Adrenal gland (tissue), 12 donors: ENCODE measurements around the gene SATB1. TPM values are rescaled to one million over a fixed set of nuclear protein-coding genes. Genes with fewer than 3 reads are reported as not detected.

Source experiments
- DNase-seq, 7 donors: peaks; one replicate each; pipeline ENCODE4 v3.0.0-alpha.2; 2019 to 2020
- H3K27ac ChIP-seq, 5 donors: fragments of 200-600 bp; sonication (generic) in 4 of 5; 1 replicate in 3 of 5; 2 replicates in 2 of 5; pipeline versions ENCODE4 v1.5.1 to v1.8.0; 2016 to 2020; ENCODE audit warnings: mild to moderate bottlenecking in 1 of 5
- H3K27me3 ChIP-seq: fragments of 200-600 bp; 2 replicates; pipeline ENCODE4 v1.8.0; 2021
- H3K36me3 ChIP-seq, 2 donors: fragments of 200-600 bp; replicated peaks in 1 of 2; 1 replicate in 1 of 2; 2 replicates in 1 of 2; pipeline versions ENCODE4 v1.5.1 to v1.8.0; 2018 to 2022
- H3K4me1 ChIP-seq, 2 donors: fragments of 200-600 bp; replicated peaks in 1 of 2; 1 replicate in 1 of 2; 2 replicates in 1 of 2; pipeline versions ENCODE4 v1.5.1 to v1.8.0; 2018 to 2021
- H3K4me3 ChIP-seq, 4 donors: fragments of 200-600 bp; sonication (generic) in 3 of 4; one replicate each; pipeline ENCODE4 v1.5.1; 2016 to 2018
- H3K9me3 ChIP-seq, 3 donors: fragments of 200-600 bp; sonication (generic) in 1 of 3; replicated peaks in 1 of 3; 1 replicate in 2 of 3; 2 replicates in 1 of 3; pipeline versions ENCODE4 v1.5.1 to v1.8.0; 2016 to 2021
- POLR2A ChIP-seq, 2 donors: fragments of 450-650 bp; IDR thresholded peaks; one replicate each; pipeline ENCODE4 v1.6.1; 2017; ENCODE audit warnings: antibody characterized with exemption in 2 of 2, mild to moderate bottlenecking in 2 of 2, moderate library complexity in 1 of 2
- WGBS, 4 donors: extraction: QIAGEN DNeasy Blood & Tissue Kit in 2 of 4; methylation state at CpG; one replicate each; pipeline versions ENCODE4 v1.1.5 to v1.1.7; 2013 to 2017; 5-methylcytosine and 5-hydroxymethylcytosine counted together
- intact Hi-C, 2 donors: fragments of 100-400 bp; cut with DNase I; formaldehyde crosslinking; loops; one replicate each; pipeline versions ENCODE4 v1.14.1 to v1.15.0; 2022 to 2023
- polyA plus RNA-seq, 3 donors: library from polyadenylated mRNA; stranded (reverse); fragments of 200-250 nt in 2 of 3; fragments of 350-450 nt in 1 of 3; fragmentation: Illumina TruSeq in 1 of 3; extraction: RNeasy Lipid Tissue Mini Kit (QIAGEN cat#74804) in 1 of 3; gene quantifications; one replicate each; pipeline ENCODE4 v1.2.3, GENCODE V29; 2013 to 2014
- total RNA-seq, 9 donors: library from RNA; depleted of rRNA in 4 of 9; stranded (reverse); fragments of >200 nt in 4 of 9; fragments of 120-200 nt in 1 of 9; fragmentation: NEBNext Ultra II Directional in 1 of 9; extraction: Animal tissue kit (Norgen Biotek cat#: 25700) in 1 of 9; gene quantifications; one replicate each; pipeline versions ENCODE4 v1.1.0 to v1.2.4, GENCODE V29; 2013 to 2023
- TF ChIP-seq, protein P1 (sequence below), 6 experiments: fragments of 450-650 bp in 4 of 6; fragments of 200-600 bp in 2 of 6; sonication (generic) in 1 of 6; IDR thresholded peaks; 1 replicate in 5 of 6; 2 replicates in 1 of 6; pipeline versions ENCODE4 v1.5.1 to v1.8.0; 2016 to 2021; ENCODE audit warnings: antibody characterized with exemption in 6 of 6, mild to moderate bottlenecking in 2 of 6, moderate library complexity in 1 of 6
- donor health status: healthy with polysubstance abuse.
- donor health status: Bipolar disorder and iron deficiency.
- donor health status: DM: yes; HTN: yes; CAD: no.
- donor health status: DM: no; HTN: no; CAD: no.
- donor health status: DM: no; HTN: no; CAD: no.
- donor health status: DM: yes; HTN: yes; CAD: no.

The SATB1 gene
- total and polyA plus RNA-seq, 12 donors: 9.1 to 31.5 (median 12.9) TPM

DNA sequence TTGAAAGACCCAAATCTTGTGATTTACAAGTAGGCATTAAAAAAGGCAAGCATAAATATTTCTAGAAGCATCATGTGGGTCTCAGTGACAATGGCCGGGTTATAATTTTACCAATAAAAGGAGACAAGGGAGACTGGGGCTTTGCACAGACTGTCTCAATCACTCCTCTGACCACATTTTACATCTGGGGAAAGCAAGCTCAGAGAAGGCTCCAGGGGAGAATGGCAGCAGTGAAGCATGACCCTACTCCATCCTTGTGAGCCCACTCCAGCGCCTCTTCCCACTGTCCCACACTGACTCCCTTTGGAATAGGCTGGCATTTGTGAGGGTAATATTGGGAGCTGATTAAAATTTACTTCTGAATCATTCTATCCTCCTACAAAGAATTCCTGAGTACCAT is 61.8 kb downstream of the SATB1 start:
- TF ChIP-seq POLR2A (IDR thresholded peaks at IDR 0.05): no peak
- TF ChIP-seq, protein P1, sequence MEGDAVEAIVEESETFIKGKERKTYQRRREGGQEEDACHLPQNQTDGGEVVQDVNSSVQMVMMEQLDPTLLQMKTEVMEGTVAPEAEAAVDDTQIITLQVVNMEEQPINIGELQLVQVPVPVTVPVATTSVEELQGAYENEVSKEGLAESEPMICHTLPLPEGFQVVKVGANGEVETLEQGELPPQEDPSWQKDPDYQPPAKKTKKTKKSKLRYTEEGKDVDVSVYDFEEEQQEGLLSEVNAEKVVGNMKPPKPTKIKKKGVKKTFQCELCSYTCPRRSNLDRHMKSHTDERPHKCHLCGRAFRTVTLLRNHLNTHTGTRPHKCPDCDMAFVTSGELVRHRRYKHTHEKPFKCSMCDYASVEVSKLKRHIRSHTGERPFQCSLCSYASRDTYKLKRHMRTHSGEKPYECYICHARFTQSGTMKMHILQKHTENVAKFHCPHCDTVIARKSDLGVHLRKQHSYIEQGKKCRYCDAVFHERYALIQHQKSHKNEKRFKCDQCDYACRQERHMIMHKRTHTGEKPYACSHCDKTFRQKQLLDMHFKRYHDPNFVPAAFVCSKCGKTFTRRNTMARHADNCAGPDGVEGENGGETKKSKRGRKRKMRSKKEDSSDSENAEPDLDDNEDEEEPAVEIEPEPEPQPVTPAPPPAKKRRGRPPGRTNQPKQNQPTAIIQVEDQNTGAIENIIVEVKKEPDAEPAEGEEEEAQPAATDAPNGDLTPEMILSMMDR (IDR thresholded peaks at IDR 0.05): no peak
- 89 to 100% (median 96%) methylated on average over 2 of the region's 2 CpGs for WGBS, 4 donors
- intact Hi-C loops: no loop called here
- DNase-seq: no peak
- no peaks in the 10 kb centered on the region for H3K4me1 ChIP-seq
- H3K4me3 ChIP-seq: no peak overlapping the region
- no peaks in the 10 kb centered on the region for H3K36me3 ChIP-seq
- H3K27ac ChIP-seq: no peak overlapping the region
- no peaks in the 10 kb centered on the region for H3K27me3 ChIP-seq
- no peaks in the 10 kb centered on the region for H3K9me3 ChIP-seq

DNA sequence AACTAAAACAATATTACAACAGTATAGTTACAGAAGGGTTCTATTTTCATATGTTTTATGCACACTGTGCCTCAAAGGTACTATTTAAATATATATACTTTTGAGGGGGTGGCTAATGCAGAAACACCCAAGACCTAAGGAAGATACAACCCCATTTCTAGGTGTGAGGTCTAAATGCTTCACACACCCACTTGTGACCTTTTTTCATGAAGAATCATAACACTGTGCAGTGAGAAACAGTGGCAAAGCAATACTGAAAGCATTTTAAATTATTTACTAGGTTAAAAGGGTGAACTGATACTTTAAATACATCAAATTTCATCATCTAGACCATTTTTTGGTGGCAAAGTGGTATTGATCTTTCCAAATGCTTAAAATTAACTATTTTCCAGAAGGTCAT is 67.4 kb downstream of the SATB1 start:
- TF ChIP-seq, protein P1 (IDR thresholded peaks at IDR 0.05): no peak
- TF ChIP-seq POLR2A (IDR thresholded peaks at IDR 0.05): no peak
- H3K4me1 ChIP-seq: peaks cover 0 to 7% of the 10 kb centered on the region in 2 donors
- no peaks in the 10 kb centered on the region for H3K36me3 ChIP-seq
- intact Hi-C loops: no loop called here
- H3K27ac ChIP-seq: no peak overlapping the region
- H3K9me3 ChIP-seq: no peaks in the 10 kb centered on the region
- no peak for DNase-seq
- no peaks in the 10 kb centered on the region for H3K27me3 ChIP-seq
- H3K4me3 ChIP-seq: no peak overlapping the region

DNA sequence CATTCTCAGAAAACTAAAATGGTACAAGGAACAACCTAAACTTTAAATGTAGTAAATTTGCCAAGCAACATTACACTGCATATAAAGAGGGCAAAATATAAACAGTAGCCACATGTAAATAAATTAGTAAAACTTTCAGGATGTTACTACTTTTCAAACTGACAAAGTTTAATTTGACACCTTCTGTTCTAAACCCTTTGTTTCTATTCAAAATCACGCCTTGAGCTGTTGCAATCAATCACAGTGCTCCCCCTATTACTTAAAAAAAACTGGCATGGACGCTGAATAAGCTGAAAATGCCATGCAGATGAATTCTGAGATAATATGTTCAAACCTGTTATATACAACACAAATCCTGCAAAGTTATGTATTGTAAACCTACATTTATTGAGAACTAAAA is 69.3 kb downstream of the SATB1 start:
- 91 to 95% (median 92%) methylated on average over 2 of the region's 2 CpGs for WGBS, 4 donors
- DNase-seq: no peak
- intact Hi-C loops: no loop called here
- Histone ChIP-seq H3K27ac (no peak overlapping the region), H3K4me1 (peaks cover 0 to 7% of the 10 kb centered on the region in 2 donors), H3K36me3 (no peaks in the 10 kb centered on the region), H3K9me3 (no peaks in the 10 kb centered on the region), H3K4me3 (no peak overlapping the region), H3K27me3 (no peaks in the 10 kb centered on the region)
- TF ChIP-seq POLR2A (IDR thresholded peaks at IDR 0.05): no peak
- TF ChIP-seq, protein P1 (IDR thresholded peaks at IDR 0.05): no peak

DNA sequence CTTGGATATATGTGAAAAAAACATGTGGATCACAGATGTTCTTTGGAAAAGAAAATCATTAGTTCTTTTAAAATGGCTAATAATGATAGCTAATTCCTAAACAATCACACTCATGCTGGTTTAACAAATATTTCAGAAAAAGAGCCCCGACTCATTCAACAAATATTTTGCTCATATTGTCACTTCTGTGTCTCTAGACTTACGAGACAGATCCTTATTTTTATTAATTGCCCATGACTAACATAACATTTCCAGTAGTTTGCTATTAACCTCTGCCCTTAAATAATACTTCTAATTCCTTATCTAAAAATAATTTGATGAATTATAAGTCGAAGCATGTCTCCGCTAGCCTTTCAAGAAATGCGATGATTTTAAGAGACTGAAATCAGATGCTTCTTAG is 70.4 kb downstream of the SATB1 start:
- TF ChIP-seq, protein P1 (IDR thresholded peaks at IDR 0.05): no peak
- no peak for TF ChIP-seq POLR2A (IDR thresholded peaks at IDR 0.05)
- intact Hi-C loops: no loop called here
- no peaks in the 10 kb centered on the region for H3K9me3 ChIP-seq
- no peaks in the 10 kb centered on the region for H3K27me3 ChIP-seq
- no peaks in the 10 kb centered on the region for H3K36me3 ChIP-seq
- H3K27ac ChIP-seq: no peak overlapping the region
- DNase-seq: no peak
- H3K4me1 ChIP-seq: peaks cover 0 to 7% of the 10 kb centered on the region in 2 donors
- no peak overlapping the region for H3K4me3 ChIP-seq
- WGBS, 4 donors: 69 to 76% (median 71%) methylated on average over 5 of the region's 5 CpGs
